SK-N-SH (cell line): Measurements from ENCODE around the gene PER2. TPM values are rescaled to one million over a fixed set of nuclear protein-coding genes. Genes with fewer than 3 reads are reported as not detected.

ENCODE experiments used
- CTCF ChIA-PET: fragments of 300-600, 350-600 bp; formaldehyde crosslinking; extraction: SDS; loops from one replicate; lab custom pipeline; 2021; lab: Yijun Ruan, JAX
- POLR2A ChIA-PET: fragments of 350-600 bp; sonication (Branson Sonifier 250); formaldehyde crosslinking; extraction: SDS; loops from one replicate; lab custom pipeline; 2020; ENCODE audit warnings: antibody characterized with exemption, inconsistent platforms; lab: Yijun Ruan, JAX
- DNase-seq: peaks from one replicate; pipeline ENCODE4 v3.0.0; 2012
- H2AFZ ChIP-seq: fragments of 200-600 bp; sonication (generic); 2 replicates; pipeline ENCODE4 v1.8.1; 2016; ENCODE audit warnings: antibody characterized with exemption, mild to moderate bottlenecking, low read depth
- H3F3A ChIP-seq: fragments of 200-600 bp; sonication (generic); replicated peaks from 2 replicates; pipeline ENCODE3; 2016; ENCODE audit warnings: antibody characterized with exemption, mild to moderate bottlenecking; ENCODE audit not compliant: insufficient read depth
- H3K27ac ChIP-seq, 2 experiments: fragments of 200-500 bp in 1 of 2; fragments of 200-600 bp in 1 of 2; sonication (Bioruptor generic) in 1 of 2; sonication (generic), shearing (Covaris generic) in 1 of 2; 2 replicates each; pipeline versions ENCODE4 v1.5.1 to v1.6.1; 2014 to 2016; ENCODE audit warnings: low read depth in 2 of 2, inconsistent platforms in 1 of 2, low read length in 1 of 2, mild to moderate bottlenecking in 1 of 2, mixed read lengths in 1 of 2
- H3K27me3 ChIP-seq: fragments of 200-600 bp; sonication (generic), shearing (Covaris generic); 2 replicates; pipeline ENCODE4 v1.6.1; 2016; ENCODE audit warnings: mixed run types; ENCODE audit not compliant: insufficient read depth
- H3K36me3 ChIP-seq, 2 experiments: fragments of 200-500 bp in 1 of 2; fragments of 200-600 bp in 1 of 2; sonication (Bioruptor generic) in 1 of 2; sonication (generic) in 1 of 2; replicated peaks in 1 of 2; 2 replicates each; pipeline versions ENCODE3 to v1.5.1; 2014 to 2016; ENCODE audit warnings: low read length in 1 of 2, mild to moderate bottlenecking in 1 of 2; ENCODE audit not compliant: insufficient read depth in 2 of 2, control insufficient read depth in 1 of 2
- H3K4me1 ChIP-seq, 2 experiments: fragments of 200-500 bp in 1 of 2; fragments of 200-600 bp in 1 of 2; sonication (Bioruptor generic) in 1 of 2; sonication (generic), shearing (Covaris generic) in 1 of 2; 2 replicates each; pipeline versions ENCODE4 v1.5.1 to v1.6.1; 2014 to 2016; ENCODE audit warnings: low read depth in 1 of 2, low read length in 1 of 2, mixed run types in 1 of 2; ENCODE audit not compliant: insufficient read depth in 2 of 2, control insufficient read depth in 1 of 2
- H3K4me2 ChIP-seq: fragments of 200-600 bp; sonication (generic), shearing (Covaris generic); 2 replicates; pipeline ENCODE4 v1.6.1; 2017; ENCODE audit warnings: mixed run types
- H3K4me3 ChIP-seq, 2 experiments: fragments of 200-500 bp in 1 of 2; fragments of 200-600 bp in 1 of 2; sonication (Bioruptor generic) in 1 of 2; sonication (generic), shearing (Covaris generic) in 1 of 2; 2 replicates each; pipeline versions ENCODE4 v1.5.1 to v1.8.1; 2014 to 2016; ENCODE audit warnings: low read depth in 2 of 2, inconsistent platforms in 1 of 2, low read length in 1 of 2, mild to moderate bottlenecking in 1 of 2, mixed read lengths in 1 of 2, moderate library complexity in 1 of 2
- H3K79me2 ChIP-seq: fragments of 200-600 bp; sonication (generic); 2 replicates; pipeline ENCODE4 v1.8.1; 2017; ENCODE audit warnings: mild to moderate bottlenecking; ENCODE audit not compliant: insufficient read depth
- H3K9ac ChIP-seq: fragments of 200-600 bp; sonication (generic); 2 replicates; pipeline ENCODE4 v1.6.1; 2017; ENCODE audit warnings: mixed run types
- H3K9me2 ChIP-seq: fragments of 200-600 bp; sonication (generic); 2 replicates; pipeline ENCODE4 v1.6.1; 2017; ENCODE audit warnings: mixed run types
- H3K9me3 ChIP-seq: fragments of 200-600 bp; sonication (generic); 2 replicates; pipeline ENCODE4 v1.6.1; 2017; ENCODE audit warnings: mixed run types, mild to moderate bottlenecking, moderate library complexity
- H4K20me1 ChIP-seq: fragments of 200-600 bp; sonication (generic); 2 replicates; pipeline ENCODE4 v1.6.1; 2017; ENCODE audit warnings: mild to moderate bottlenecking, mixed run types; ENCODE audit not compliant: insufficient read depth
- GABPA ChIP-seq: IDR thresholded peaks from 2 replicates; pipeline ENCODE4 v1.4.0; 2012; ENCODE audit warnings: low read depth, mild to moderate bottlenecking
- MAX ChIP-seq: IDR thresholded peaks from 2 replicates; pipeline ENCODE4 v1.4.0; 2012; ENCODE audit warnings: low read depth
- MXI1 ChIP-seq: IDR thresholded peaks from 2 replicates; pipeline ENCODE4 v1.6.1; 2012; ENCODE audit warnings: mild to moderate bottlenecking, low read depth, low read length, improper control_type of control experiment
- NFIC ChIP-seq: IDR thresholded peaks from 2 replicates; pipeline ENCODE4 v1.4.0; 2012; ENCODE audit warnings: borderline replicate concordance
- NRF1 ChIP-seq: IDR thresholded peaks from 2 replicates; pipeline ENCODE4 v1.6.1; 2012; ENCODE audit warnings: low read depth, mild to moderate bottlenecking, low read length
- PBX3 ChIP-seq: IDR thresholded peaks from 2 replicates; pipeline ENCODE4; 2012
- POLR2AphosphoS5 ChIP-seq: IDR thresholded peaks from 2 replicates; pipeline ENCODE4 v1.6.1; 2012; ENCODE audit warnings: low read depth, low read length
- RCOR1 ChIP-seq: fragments of 150-350 bp; IDR thresholded peaks from 2 replicates; pipeline ENCODE4 v1.6.1; 2017; ENCODE audit warnings: antibody characterized with exemption, low read length
- SMC3 ChIP-seq: IDR thresholded peaks from 2 replicates; pipeline ENCODE4 v1.6.1; 2012; ENCODE audit warnings: low read depth, low read length, improper control_type of control experiment
- YY1 ChIP-seq: IDR thresholded peaks from 2 replicates; pipeline ENCODE4 v1.4.0; 2012; ENCODE audit warnings: low read depth, mild to moderate bottlenecking
- WGBS: methylation state at CpG from one replicate; pipeline ENCODE4 v1.1.6; 2017; ENCODE audit warnings: low lambda C conversion rate; 5-methylcytosine and 5-hydroxymethylcytosine counted together
- polyA plus RNA-seq, 3 experiments: library from polyadenylated mRNA; depleted of rRNA; stranded (reverse); fragments of >200 nt; gene quantifications; 2 replicates each; pipeline ENCODE4 v1.2.3, GENCODE V29; 2012
- TF ChIP-seq, protein P1 (sequence below): IDR thresholded peaks from 2 replicates; pipeline ENCODE4 v1.4.0; 2012; ENCODE audit warnings: low read depth, borderline replicate concordance

The PER2 gene
- polyA plus RNA-seq, 1 of the 3 experiments (the other 2 are of a cell fraction), result 0.82 TPM

DNA sequence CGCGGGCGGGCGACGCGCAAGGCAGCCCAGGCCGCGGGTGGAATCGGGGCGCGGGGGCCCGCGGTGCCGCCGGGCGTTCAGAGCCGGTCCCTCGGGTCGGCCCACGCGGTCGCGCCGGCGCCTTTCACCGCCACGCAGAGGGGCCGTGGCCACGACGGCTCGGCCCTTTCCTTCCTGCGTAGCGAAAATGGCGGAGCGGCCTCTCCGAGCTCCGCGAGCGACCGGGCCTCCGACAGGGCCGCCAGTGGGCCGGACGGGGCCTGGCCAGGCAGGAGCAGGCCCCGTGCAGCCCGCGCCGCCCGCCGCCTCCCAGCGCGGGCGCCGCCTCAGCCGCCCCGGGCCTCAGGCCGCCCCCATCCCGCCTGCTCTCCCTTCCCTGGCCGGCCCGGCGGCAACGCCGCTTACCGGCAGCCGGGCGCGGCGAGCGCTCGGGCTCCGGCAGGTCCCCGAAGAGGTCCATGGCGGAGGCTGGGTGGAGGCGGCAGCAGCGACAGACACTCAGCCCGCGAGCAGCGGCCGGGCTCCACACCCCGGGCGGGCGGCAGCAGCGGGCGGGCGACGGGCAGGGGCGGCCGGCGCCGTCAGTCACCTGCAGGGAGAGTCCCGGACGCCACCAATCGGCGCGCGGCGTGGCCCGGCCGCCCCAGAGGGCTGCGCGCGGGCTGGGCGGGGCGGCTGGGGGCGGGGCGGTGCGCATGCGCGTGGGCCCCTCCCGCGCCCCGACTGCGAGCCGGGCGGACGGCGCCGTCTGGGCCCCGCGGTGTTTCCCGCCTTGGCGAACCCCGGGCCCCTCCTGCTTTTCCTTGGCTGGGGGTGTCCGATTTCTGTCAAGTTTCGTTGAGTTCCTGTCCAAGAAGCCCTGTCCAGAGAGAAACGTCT is 85.1 kb downstream of the PER2 start, which contains the start of gene ILKAP:
ILKAP (minus strand) TSS at position 602 of the 879 bp plus-strand sequence; CDS start at position 460, 142 bp downstream.
- CTCF ChIA-PET, result interaction anchor here (0.6 to 1.4 kb wide), 6 partner anchors 37 to 345 kb away, joined by 3 to 4 read pairs (median 3); partner anchors contain the start of gene HES6
- Histone ChIP-seq H3K9ac (peak within 1 kb of the TSS; percentile 79), H3K36me3 (peaks cover 0 to 17% of the 10 kb centered on the region in 2 experiments), H3K4me3 (peak within 1 kb of the TSS; percentile 76 to 91), H3K27ac (peak within 1 kb of the TSS; percentile 50 to 88), H3K4me1 (peaks cover 14 to 17% of the 10 kb centered on the region in 2 experiments; a peak in 2 of 4 replicates), H3K27me3 (peaks cover 9% of the 10 kb centered on the region), H3K79me2 (peaks cover 50% of the 10 kb centered on the region), H2AFZ (peak within 1 kb of the TSS; percentile 99), H3K9me2 (no peaks in the 10 kb centered on the region), H3K9me3 (no peaks in the 10 kb centered on the region), H3K4me2 (peak within 1 kb of the TSS; percentile 95), H4K20me1 (peaks cover 45% of the 10 kb centered on the region)
- 0% methylated on average over 3 of the region's 126 CpGs for WGBS
- POLR2A ChIA-PET, result interaction anchor here (1.6 kb wide), 1 partner anchor 40 kb away, joined by 5 read pairs; no protein-coding TSS in a partner anchor
- TF ChIP-seq NRF1 (peak; percentile 78), POLR2AphosphoS5 (peak; percentile 83), YY1 (0 out of 2 replicates have a peak, but pooled peaks have one; percentile 25), MXI1 (peak; percentile 60), NFIC (no peak), GABPA (no peak), MAX (peak; percentile 62), PBX3 (peak; percentile 73), SMC3 (no peak), RCOR1 (no peak)
- TF ChIP-seq, protein P1, sequence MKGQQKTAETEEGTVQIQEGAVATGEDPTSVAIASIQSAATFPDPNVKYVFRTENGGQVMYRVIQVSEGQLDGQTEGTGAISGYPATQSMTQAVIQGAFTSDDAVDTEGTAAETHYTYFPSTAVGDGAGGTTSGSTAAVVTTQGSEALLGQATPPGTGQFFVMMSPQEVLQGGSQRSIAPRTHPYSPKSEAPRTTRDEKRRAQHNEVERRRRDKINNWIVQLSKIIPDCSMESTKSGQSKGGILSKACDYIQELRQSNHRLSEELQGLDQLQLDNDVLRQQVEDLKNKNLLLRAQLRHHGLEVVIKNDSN, result 0 out of 2 replicates have a peak, but pooled peaks have one; percentile 7
- TF ChIP-seq, all 33 proteins: peak for 7
- DNase-seq, result peak; percentile 100
- H3F3A ChIP-seq, result peaks cover 5% of the 10 kb centered on the region

GRCh38 chr2:238202326-238203093 is 85.9 kb downstream of the PER2 start:
- Histone ChIP-seq H3K9me3 (no peaks in the 10 kb centered on the region), H3K4me1 (peaks cover 14 to 17% of the 10 kb centered on the region in 2 experiments; a peak in 2 of 4 replicates), H3K36me3 (peaks cover 0 to 17% of the 10 kb centered on the region in 2 experiments), H3K4me2 (peak overlapping the region; percentile 95), H3F3A (peaks cover 5% of the 10 kb centered on the region), H3K79me2 (peaks cover 59% of the 10 kb centered on the region), H3K4me3 (peak overlapping the region; percentile 76 to 91), H2AFZ (no peak overlapping the region), H3K9me2 (no peaks in the 10 kb centered on the region), H3K27me3 (peaks cover 3% of the 10 kb centered on the region; the same call in 1 of the 2 replicates), H3K27ac (peak overlapping the region; percentile 50 to 76; a peak in 3 of 4 replicates), H3K9ac (peak overlapping the region; percentile 79), H4K20me1 (peaks cover 53% of the 10 kb centered on the region)
- TF ChIP-seq MXI1, result peak; percentile 38; the same call in 1 of the 2 replicates
- TF ChIP-seq, protein P1, result no peak
- CTCF ChIA-PET, result interaction anchor here (0.7 to 1.4 kb wide), 6 partner anchors 14 to 690 kb away, joined by 3 read pairs; partner anchors contain the start of gene HES6
- WGBS, result 16% methylated on average over 18 of the region's 27 CpGs
- POLR2A ChIA-PET, result no interaction called here
- DNase-seq, result peak; percentile 45
